ENCODE data around the gene SPINK4. TPM values are rescaled to one million over a fixed set of nuclear protein-coding genes. Genes with fewer than 3 reads are reported as not detected.

Gene SPINK4
- polyA plus RNA-seq, 1 donor from 2014 or later = not detected

DNA sequence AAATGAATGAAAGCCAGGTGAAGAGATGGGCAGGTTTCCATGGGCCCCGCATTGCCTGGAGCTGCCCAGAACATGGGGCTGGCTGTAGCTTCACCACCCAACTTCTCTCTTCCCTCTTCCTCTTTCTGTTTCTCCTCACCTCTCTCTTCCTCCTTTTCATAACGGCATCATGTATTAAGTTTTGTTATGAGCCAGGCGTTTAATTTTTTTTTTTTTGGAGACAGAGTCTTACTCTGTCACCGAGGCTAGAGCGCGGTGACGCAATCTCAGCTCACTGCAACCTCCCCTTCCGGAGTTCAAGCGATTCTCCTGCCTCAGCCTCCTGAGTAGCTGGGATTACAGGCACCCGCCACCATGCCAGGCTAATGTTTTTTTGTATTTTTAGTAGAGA lies 13.0 kb upstream of the SPINK4 start:
- H2AFZ ChIP-seq (ENCODE audit: low read depth, low read length) = no peak overlapping the region
- no peak overlapping the region for H3K4me2 ChIP-seq (ENCODE audit: low read length)
- H3F3A ChIP-seq (ENCODE audit: insufficient read depth, low read length, poor library complexity, severe bottlenecking) = no peaks in the 10 kb centered on the region
- H3K9me2 ChIP-seq (ENCODE audit: insufficient read depth, low read length) = no peaks in the 10 kb centered on the region
- no peaks in the 10 kb centered on the region for H3K27me3 ChIP-seq (ENCODE audit: insufficient read depth, low read depth, low read length)
- H3K27ac ChIP-seq (ENCODE audit: low read length) = no peak overlapping the region
- H3K9me3 ChIP-seq (ENCODE audit: low read length) = no peaks in the 10 kb centered on the region
- H3K36me3 ChIP-seq (ENCODE audit: insufficient read depth, low read length) = no peaks in the 10 kb centered on the region
- no peak overlapping the region for H3K4me3 ChIP-seq (ENCODE audit: low read length)
- no peaks in the 10 kb centered on the region for H3K79me2 ChIP-seq (replicated peaks; ENCODE audit: insufficient read depth, low read length)
- H4K20me1 ChIP-seq (ENCODE audit: insufficient read depth) = no peaks in the 10 kb centered on the region
- TF ChIP-seq MXI1 (conservative IDR thresholded peaks at IDR 0.05; ENCODE audit: poor library complexity, severe bottlenecking) = no peak
- no peak for TF ChIP-seq SMC3 (conservative IDR thresholded peaks at IDR 0.05; ENCODE audit: poor library complexity)
- TF ChIP-seq, protein P1, sequence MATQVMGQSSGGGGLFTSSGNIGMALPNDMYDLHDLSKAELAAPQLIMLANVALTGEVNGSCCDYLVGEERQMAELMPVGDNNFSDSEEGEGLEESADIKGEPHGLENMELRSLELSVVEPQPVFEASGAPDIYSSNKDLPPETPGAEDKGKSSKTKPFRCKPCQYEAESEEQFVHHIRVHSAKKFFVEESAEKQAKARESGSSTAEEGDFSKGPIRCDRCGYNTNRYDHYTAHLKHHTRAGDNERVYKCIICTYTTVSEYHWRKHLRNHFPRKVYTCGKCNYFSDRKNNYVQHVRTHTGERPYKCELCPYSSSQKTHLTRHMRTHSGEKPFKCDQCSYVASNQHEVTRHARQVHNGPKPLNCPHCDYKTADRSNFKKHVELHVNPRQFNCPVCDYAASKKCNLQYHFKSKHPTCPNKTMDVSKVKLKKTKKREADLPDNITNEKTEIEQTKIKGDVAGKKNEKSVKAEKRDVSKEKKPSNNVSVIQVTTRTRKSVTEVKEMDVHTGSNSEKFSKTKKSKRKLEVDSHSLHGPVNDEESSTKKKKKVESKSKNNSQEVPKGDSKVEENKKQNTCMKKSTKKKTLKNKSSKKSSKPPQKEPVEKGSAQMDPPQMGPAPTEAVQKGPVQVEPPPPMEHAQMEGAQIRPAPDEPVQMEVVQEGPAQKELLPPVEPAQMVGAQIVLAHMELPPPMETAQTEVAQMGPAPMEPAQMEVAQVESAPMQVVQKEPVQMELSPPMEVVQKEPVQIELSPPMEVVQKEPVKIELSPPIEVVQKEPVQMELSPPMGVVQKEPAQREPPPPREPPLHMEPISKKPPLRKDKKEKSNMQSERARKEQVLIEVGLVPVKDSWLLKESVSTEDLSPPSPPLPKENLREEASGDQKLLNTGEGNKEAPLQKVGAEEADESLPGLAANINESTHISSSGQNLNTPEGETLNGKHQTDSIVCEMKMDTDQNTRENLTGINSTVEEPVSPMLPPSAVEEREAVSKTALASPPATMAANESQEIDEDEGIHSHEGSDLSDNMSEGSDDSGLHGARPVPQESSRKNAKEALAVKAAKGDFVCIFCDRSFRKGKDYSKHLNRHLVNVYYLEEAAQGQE (IDR thresholded peaks at IDR 0.05; ENCODE audit: borderline replicate concordance) = no peak
- no peak for TF ChIP-seq TAF1 (IDR thresholded peaks at IDR 0.05; ENCODE audit: low read depth)
- TF ChIP-seq EP300 (conservative IDR thresholded peaks at IDR 0.05; ENCODE audit: poor library complexity, severe bottlenecking) = no peak
- no peak for TF ChIP-seq RAD21 (conservative IDR thresholded peaks at IDR 0.05)
- TF ChIP-seq EZH2 (IDR thresholded peaks at IDR 0.05; ENCODE audit: borderline replicate concordance, insufficient read depth, low read length, poor library complexity, severe bottlenecking) = no peak
- TF ChIP-seq POLR2AphosphoS5 (IDR thresholded peaks at IDR 0.05) = no peak
- TF ChIP-seq, protein P2, sequence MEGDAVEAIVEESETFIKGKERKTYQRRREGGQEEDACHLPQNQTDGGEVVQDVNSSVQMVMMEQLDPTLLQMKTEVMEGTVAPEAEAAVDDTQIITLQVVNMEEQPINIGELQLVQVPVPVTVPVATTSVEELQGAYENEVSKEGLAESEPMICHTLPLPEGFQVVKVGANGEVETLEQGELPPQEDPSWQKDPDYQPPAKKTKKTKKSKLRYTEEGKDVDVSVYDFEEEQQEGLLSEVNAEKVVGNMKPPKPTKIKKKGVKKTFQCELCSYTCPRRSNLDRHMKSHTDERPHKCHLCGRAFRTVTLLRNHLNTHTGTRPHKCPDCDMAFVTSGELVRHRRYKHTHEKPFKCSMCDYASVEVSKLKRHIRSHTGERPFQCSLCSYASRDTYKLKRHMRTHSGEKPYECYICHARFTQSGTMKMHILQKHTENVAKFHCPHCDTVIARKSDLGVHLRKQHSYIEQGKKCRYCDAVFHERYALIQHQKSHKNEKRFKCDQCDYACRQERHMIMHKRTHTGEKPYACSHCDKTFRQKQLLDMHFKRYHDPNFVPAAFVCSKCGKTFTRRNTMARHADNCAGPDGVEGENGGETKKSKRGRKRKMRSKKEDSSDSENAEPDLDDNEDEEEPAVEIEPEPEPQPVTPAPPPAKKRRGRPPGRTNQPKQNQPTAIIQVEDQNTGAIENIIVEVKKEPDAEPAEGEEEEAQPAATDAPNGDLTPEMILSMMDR (IDR thresholded peaks at IDR 0.05; ENCODE audit: poor library complexity, severe bottlenecking) = no peak
- no peak overlapping the region for H3K9ac ChIP-seq (ENCODE audit: low read length)

DNA sequence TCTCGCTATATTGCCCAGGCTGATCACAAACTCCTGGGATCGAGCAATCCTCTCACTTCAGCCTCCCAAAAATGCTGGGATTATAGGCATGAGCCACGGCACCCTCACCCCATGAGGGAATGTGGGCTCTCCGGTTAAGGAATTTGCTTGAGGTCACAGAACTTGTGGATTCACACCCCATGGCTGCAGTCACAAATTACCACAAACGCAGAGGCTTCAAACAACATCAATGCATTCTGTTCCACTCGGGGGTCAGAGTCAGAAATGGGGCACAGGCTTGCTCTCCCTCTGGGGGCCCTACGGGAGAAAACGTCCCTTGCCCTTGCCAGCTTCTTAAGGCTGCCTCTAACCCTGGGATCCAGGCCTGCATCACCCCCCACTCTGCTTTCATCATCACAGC lies 12.2 kb upstream of the SPINK4 start:
- H3K9me2 ChIP-seq (ENCODE audit: insufficient read depth, low read length) = no peaks in the 10 kb centered on the region
- no peaks in the 10 kb centered on the region for H3F3A ChIP-seq (ENCODE audit: insufficient read depth, low read length, poor library complexity, severe bottlenecking)
- no peak overlapping the region for H3K9ac ChIP-seq (ENCODE audit: low read length)
- no peak overlapping the region for H3K27ac ChIP-seq (ENCODE audit: low read length)
- H3K9me3 ChIP-seq (ENCODE audit: low read length) = no peaks in the 10 kb centered on the region
- no peaks in the 10 kb centered on the region for H3K79me2 ChIP-seq (replicated peaks; ENCODE audit: insufficient read depth, low read length)
- no peak overlapping the region for H2AFZ ChIP-seq (ENCODE audit: low read depth, low read length)
- no peaks in the 10 kb centered on the region for H4K20me1 ChIP-seq (ENCODE audit: insufficient read depth)
- TF ChIP-seq EZH2 (IDR thresholded peaks at IDR 0.05; ENCODE audit: borderline replicate concordance, insufficient read depth, low read length, poor library complexity, severe bottlenecking) (no peak), RAD21 (conservative IDR thresholded peaks at IDR 0.05) (no peak), TAF1 (IDR thresholded peaks at IDR 0.05; ENCODE audit: low read depth) (no peak), SMC3 (conservative IDR thresholded peaks at IDR 0.05; ENCODE audit: poor library complexity) (no peak), MXI1 (conservative IDR thresholded peaks at IDR 0.05; ENCODE audit: poor library complexity, severe bottlenecking) (no peak)
- TF ChIP-seq, protein P1 (IDR thresholded peaks at IDR 0.05; ENCODE audit: borderline replicate concordance) = no peak
- TF ChIP-seq, protein P2 (IDR thresholded peaks at IDR 0.05; ENCODE audit: poor library complexity, severe bottlenecking) = no peak
- no peaks in the 10 kb centered on the region for H3K36me3 ChIP-seq (ENCODE audit: insufficient read depth, low read length)
- no peak overlapping the region for H3K4me2 ChIP-seq (ENCODE audit: low read length)
- H3K27me3 ChIP-seq (ENCODE audit: insufficient read depth, low read depth, low read length) = no peaks in the 10 kb centered on the region
- no peak overlapping the region for H3K4me3 ChIP-seq (ENCODE audit: low read length)

Data from neural cell (in vitro differentiated cells).